NCI-H345 treated with DMSO at 0.1 percent for 48 hours (cell line): Measurements from ENCODE around the gene KLF13.

Experiments used
- DNase-seq: peaks from one replicate; lab custom pipeline; 2025; ENCODE audit not compliant: unreplicated experiment; lab: John Stamatoyannopoulos, UW

Gene KLF13

DNA sequence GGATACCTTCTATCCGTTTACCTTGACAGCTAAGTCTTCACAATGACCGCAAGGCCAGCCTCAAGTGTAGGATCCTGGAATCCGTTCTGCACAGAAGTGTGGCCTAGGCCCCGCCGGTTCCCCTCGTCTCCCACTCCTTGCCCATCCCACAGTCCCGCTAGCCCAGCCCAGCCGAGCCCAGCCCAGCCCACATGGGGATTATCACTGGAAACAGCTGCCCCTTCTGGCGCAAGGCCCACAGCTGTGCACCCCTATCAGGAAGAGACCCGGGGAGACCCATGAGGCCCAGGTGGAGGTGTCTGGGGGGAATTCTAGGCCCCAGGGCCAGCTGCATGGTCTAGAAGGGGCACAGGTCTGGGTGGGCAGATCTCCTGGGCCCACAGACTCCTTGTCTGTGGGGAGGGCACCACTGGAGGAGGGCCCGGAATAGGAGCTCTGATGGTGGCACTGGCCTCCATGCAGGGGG, 27.9 kb upstream of the KLF13 start:
- no peak for DNase-seq

- DNase-seq: no peak
Observed at GRCh38 chr15:31300208-31300661, 26.4 kb upstream of the KLF13 start.

DNA sequence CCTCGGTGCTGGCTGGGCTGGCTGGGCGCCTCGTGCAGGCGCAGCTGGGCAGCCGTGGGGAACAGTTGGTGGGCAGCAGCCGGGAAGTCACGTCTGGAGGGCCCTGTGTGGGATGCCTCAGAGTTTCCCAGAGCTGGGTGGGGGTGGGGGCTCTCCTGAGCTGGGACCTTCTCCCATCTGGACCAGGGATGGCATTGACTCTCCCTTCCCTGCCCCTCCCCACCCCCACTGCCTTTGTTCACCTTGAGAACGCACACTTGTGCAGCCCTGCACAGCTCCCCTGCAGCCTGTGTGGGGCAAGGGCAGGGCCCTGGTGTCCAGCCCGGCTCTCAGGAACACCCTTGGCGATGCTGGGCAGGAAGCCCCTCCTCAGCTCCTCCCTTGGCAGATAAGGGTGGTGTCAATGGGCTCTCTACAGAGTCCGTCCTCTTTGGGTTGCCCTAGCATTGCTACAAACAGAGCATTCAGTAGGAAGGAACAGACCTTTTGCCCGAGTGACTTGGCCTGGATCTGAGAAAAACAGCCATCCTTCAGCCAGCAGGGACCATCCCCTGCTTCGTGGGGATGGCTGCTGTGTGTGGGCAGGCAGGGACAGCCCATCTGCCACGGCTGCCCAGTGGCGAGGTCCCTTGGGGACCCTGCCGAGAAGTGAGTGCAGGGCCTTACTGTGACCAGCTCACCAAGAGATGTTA, 25.5 kb upstream of the KLF13 start:
- no peak for DNase-seq

- no peak for DNase-seq
Observed at GRCh38 chr15:31301673-31301990, 25.0 kb upstream of the KLF13 start.

GRCh38 chr15:31302029-31302657, 24.5 kb upstream of the KLF13 start:
- DNase-seq: no peak

DNA sequence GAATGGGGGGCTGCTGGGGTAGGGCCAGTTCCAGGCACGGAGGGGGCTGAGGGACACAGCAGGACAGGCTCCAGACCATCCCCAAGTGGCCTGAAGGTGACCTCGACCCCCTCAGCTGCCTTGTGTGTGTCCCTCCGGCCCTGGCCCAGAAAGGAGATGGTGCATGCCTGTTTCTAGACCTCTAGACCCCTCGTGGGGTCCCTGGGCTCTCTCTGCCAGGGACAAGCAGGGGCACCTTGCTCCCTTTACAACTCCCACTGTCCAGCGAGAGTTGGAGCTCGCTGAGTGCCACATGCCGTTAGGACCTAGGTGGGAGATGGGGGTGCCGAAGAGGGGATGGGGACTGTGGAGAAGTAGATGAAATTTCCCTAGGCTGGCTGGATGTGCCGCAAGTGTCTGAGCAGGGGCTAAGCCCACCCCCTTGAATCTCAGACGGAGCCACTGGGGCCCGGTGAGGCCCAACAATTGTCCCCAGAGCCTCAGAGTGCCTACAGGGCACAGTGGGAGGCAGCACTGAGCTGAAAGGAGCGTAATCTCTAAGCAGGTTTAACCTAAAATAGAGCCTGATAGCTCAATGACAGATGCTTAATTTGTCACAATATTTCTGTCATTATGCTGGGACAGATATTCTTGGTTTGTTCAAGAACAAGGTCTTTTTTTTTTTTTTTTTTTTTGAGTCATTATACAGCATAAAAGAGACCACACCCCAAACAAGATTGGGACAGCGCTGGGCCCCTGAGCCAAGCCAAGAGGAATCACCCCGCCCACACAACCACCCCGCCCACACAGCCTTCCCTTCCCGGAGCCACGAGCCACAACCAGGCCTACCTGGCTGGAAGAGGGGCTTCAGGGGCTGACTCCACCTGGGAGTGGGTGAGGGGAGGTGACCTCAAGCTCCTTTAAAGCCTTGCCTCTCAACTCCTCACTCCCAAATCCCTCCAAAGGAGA, 23.6 kb upstream of the KLF13 start:
- no peak for DNase-seq

GRCh38 chr15:31303726-31304648, 22.6 kb upstream of the KLF13 start:
- no peak for DNase-seq

DNA sequence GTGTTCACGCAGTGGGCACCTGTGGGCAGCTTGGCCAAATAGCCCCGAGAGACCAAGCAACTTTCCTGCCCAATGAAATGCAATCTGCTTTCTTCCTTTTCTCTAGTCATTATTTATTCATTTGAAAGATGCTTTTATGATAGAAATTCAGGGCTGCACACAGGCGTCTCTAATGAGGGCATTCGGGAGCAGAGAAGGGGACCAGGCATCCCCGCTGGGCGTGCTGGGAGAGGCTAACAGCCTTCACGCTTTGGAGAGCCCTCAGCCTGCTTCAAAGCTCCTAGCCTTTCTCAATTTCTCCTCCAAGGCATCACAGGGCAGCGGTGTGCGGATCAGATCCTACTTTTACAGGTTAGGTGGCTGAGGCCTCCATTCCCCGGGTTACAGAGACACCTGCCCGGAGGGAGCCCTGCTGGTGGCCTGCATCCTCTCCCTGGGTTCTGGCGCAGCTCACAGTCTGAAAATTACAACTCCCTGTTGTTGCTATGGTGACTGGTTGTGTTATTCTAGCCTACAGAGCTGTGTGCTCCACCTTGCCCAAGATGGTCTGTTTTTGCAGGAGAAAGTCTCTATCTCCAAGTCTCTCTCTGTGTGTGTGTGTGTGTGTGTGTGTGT, 21.8 kb upstream of the KLF13 start:
- DNase-seq: peak; percentile 33

DNA sequence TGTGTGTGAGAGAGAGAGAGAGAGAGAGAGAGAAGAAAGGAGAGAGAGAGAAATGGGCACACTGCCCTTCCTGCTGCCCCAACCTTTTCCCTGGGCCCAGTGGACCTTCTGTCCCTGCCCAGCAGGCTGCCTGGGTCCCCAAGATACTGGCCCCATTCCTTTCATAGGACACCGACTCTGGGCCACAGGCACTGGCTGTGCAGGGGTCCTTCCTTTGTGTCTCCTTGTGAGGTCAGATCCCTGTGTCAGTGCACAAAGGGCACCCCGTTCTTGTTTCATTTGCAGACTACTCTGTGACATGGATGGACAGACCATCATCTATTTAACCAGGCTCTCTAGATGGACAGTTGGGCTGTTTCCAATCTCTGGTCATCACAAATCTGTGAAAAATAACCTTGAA, 21.3 kb upstream of the KLF13 start:
- no peak for DNase-seq

GRCh38 chr15:31305796-31306425, 20.7 kb upstream of the KLF13 start:
- DNase-seq: no peak

- DNase-seq: peak; percentile 90
Observed at GRCh38 chr15:31306426-31307269, 20.0 kb upstream of the KLF13 start.

- DNase-seq: peak; percentile 54
Observed at GRCh38 chr15:31307270-31308184, 19.1 kb upstream of the KLF13 start.

DNA sequence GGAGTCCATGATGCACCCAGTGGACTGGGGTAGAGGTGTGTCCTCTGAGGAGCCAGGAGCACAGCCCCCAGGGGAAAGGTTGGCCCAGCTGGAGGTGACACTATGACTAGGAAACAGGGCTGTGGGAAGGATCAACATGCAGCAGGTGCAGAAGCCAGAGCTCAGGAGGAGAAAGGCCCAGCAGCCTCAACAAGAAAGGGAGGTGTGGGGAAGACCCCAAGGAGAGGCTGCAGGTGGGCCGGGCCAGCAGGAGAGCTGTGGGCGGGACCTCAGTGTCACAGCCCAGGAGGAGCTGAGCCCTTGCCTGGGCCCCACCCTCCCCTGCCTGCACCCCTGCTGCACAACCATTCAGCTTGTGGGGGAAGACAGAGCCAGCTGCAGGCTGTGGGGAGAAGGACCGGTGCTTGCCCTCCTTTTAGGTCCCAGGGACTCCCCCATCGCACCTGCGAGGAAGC, 18.4 kb upstream of the KLF13 start:
- DNase-seq: peak; percentile 74

DNA sequence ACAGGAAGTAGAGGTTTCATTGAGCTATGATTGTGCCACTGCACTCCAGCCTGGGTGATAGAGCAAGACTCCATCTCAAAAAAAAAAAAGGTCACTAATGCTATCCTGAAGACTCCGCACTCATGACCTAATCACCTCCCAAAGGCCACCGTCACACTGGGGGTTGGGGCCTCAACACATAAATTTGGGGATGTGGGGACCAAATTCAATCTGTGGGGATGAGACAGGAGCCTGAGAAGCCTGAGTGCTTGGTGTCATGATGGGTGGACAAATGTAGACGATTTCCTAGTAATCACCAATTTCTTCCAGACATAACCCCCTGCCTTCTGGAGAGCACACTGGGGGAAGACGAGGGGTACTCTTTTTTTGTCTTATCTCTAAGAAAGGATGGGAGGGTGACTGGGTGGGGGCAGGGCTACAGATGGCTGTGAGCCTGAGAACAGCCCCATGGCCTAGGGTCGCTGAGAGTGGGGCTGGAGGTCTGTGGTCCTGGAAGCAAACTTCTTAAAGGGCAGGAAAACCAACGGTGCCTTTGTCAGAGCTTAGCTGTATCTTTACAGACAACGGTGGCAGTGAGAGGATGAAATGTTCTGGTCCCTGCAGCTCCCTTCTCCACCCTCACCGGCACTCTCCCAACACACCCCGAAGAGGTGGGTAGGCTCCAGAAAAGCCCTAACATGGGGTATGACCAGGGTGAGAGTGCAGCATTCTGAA, 16.6 kb upstream of the KLF13 start:
- no peak for DNase-seq

GRCh38 chr15:31311735-31312619, 14.7 kb upstream of the KLF13 start:
- no peak for DNase-seq

DNA sequence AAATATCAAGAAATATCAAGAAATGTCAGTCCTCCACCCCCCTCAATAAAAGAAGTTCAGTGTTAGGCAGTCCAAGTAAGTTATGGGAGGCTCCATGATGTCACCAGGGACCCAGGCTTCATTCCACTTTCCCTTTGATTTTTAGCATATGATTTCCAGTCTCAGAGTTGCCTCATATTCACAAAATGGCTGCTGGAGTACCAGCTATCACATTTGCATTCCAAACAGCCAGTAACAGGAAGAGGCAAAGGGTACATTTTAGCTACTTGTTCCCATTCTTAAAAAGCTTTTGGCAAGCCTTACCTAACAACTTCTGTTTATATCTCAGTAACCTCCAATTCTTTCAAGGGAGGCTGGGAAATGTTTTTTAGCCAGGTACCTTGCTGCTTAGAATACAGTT, 13.4 kb upstream of the KLF13 start:
- DNase-seq: no peak
